GM12878 (cell line): ENCODE data around the gene AHNAK. TPM values are rescaled to one million over a fixed set of nuclear protein-coding genes. Genes with fewer than 3 reads are reported as not detected.

ENCODE experiments used
- CBX3 ChIP-seq: fragments of 200-600 bp; sonication (generic); IDR thresholded peaks from 2 replicates; pipeline ENCODE4 v1.6.1; 2016; ENCODE audit warnings: low read depth, borderline replicate concordance
- DPF2 ChIP-seq: fragments of 450-650 bp; IDR thresholded peaks from 2 replicates; pipeline ENCODE4 v1.6.1; 2017; ENCODE audit warnings: mild to moderate bottlenecking
- ESRRA ChIP-seq: IDR thresholded peaks from 2 replicates; pipeline ENCODE4 v1.6.1; 2012; ENCODE audit warnings: mild to moderate bottlenecking, low read length, improper control_type of control experiment
- HDAC6 ChIP-seq: fragments of 200-600 bp; sonication (generic); IDR thresholded peaks from one replicate; pipeline ENCODE4 v1.8.0; 2017; ENCODE audit warnings: antibody characterized with exemption; ENCODE audit not compliant: unreplicated experiment
- HSF1 ChIP-seq: fragments of 150-350 bp; IDR thresholded peaks from 2 replicates; pipeline ENCODE4 v1.6.1; 2014; ENCODE audit warnings: mild to moderate bottlenecking, low read depth, low read length
- KDM1A ChIP-seq: fragments of 200-600 bp; sonication (generic); IDR thresholded peaks from 2 replicates; pipeline ENCODE4 v1.6.1; 2016; ENCODE audit warnings: borderline replicate concordance
- NFXL1 ChIP-seq: fragments of 450-650 bp; IDR thresholded peaks from 2 replicates; pipeline ENCODE4 v1.6.1; 2017; ENCODE audit warnings: antibody characterized with exemption, mild to moderate bottlenecking, borderline replicate concordance
- NKRF ChIP-seq: fragments of 450-650 bp; conservative IDR thresholded peaks from 2 replicates; pipeline ENCODE4 v1.6.1; 2017; ENCODE audit warnings: mild to moderate bottlenecking, moderate library complexity
- PML ChIP-seq: IDR thresholded peaks from 2 replicates; pipeline ENCODE4 v1.6.1; 2012; ENCODE audit warnings: low read length, inconsistent platforms
- POLR2AphosphoS5 ChIP-seq: IDR thresholded peaks from 2 replicates; pipeline ENCODE4 v1.6.1; 2011; ENCODE audit warnings: mild to moderate bottlenecking, low read length, inconsistent platforms
- POU2F2 ChIP-seq: IDR thresholded peaks from 3 replicates; pipeline ENCODE4 v1.6.1; 2011; ENCODE audit warnings: low read depth, mild to moderate bottlenecking, low read length, borderline replicate concordance
- REST ChIP-seq: IDR thresholded peaks from 2 replicates; pipeline ENCODE4 v1.6.1; 2012; ENCODE audit warnings: mild to moderate bottlenecking, low read depth, low read length
- SP1 ChIP-seq: IDR thresholded peaks from one replicate; pipeline ENCODE4 v1.6.1; 2011; ENCODE audit warnings: low read depth, low read length
- STAT3 ChIP-seq: IDR thresholded peaks from 2 replicates; pipeline ENCODE4 v1.6.1; 2011; ENCODE audit warnings: low read depth, low read length, improper control_type of control experiment
- TBL1XR1 ChIP-seq: IDR thresholded peaks from 2 replicates; pipeline ENCODE4 v1.6.1; 2012; ENCODE audit warnings: low read depth, low read length, improper control_type of control experiment
- WRNIP1 ChIP-seq: IDR thresholded peaks from 2 replicates; pipeline ENCODE4 v1.6.1; 2011; ENCODE audit warnings: low read depth, low read length, improper control_type of control experiment, borderline replicate concordance
- ZNF687 ChIP-seq: fragments of 450-650 bp; IDR thresholded peaks from 2 replicates; pipeline ENCODE4 v1.6.1; 2017; ENCODE audit warnings: mild to moderate bottlenecking, moderate library complexity
- polyA plus RNA-seq, 11 experiments: library from polyadenylated mRNA; depleted of rRNA in 4 of 11; unstranded in 6 of 11; stranded (reverse) in 5 of 11; fragments of >200 nt; fragmentation: Nextera tagmentation in 4 of 11; fragmentation: Illumina TruSeq in 1 of 11; extraction: Ambion mirVana in 4 of 11; extraction: Trizol in 1 of 11; gene quantifications; 1 replicate in 1 of 11; 2 replicates in 10 of 11; pipeline versions ENCODE4 v1.2.1 to v1.2.3, GENCODE V29; 2011 to 2016; ENCODE audit warnings: inconsistent platforms in 2 of 11, missing spikeins in 2 of 11, low read depth in 1 of 11
- total RNA-seq, 4 experiments: library from RNA; depleted of rRNA in 3 of 4; stranded (reverse); fragments of >200 nt in 3 of 4; fragmentation: Illumina TruSeq in 1 of 4; extraction: Trizol in 1 of 4; gene quantifications; 2 replicates each; pipeline versions ENCODE4 v1.2.1 to v1.2.3, GENCODE V29; 2013 to 2021

AHNAK gene
- total and polyA plus RNA-seq, 10 of the 15 experiments (the other 5 are each of a cell fraction or from before 2014, with no cell fraction given), result 0.76 to 90.3 (median 19.4) TPM

- TF ChIP-seq REST, result peak; percentile 63
- peak; percentile 87; the same call in 1 of the 2 replicates for TF ChIP-seq TBL1XR1
- TF ChIP-seq SP1, result peak; percentile 69
- peak; percentile 58; the same call in 1 of the 2 replicates for TF ChIP-seq PML
- TF ChIP-seq POLR2AphosphoS5, result no peak
- TF ChIP-seq NKRF, result peak; percentile 59; the same call in 1 of the 2 replicates
- no peak for TF ChIP-seq CBX3
- no peak for TF ChIP-seq WRNIP1
- TF ChIP-seq HSF1, result no peak
- TF ChIP-seq STAT3, result 0 out of 2 replicates have a peak, but pooled peaks have one; percentile 64
- TF ChIP-seq POU2F2, result peak; percentile 72; the same call in 1 of the 3 replicates
- peak; percentile 66 for TF ChIP-seq ZNF687
- peak; percentile 93 for TF ChIP-seq DPF2
- TF ChIP-seq HDAC6, result no peak
- no peak for TF ChIP-seq NFXL1
- TF ChIP-seq KDM1A, result no peak
- TF ChIP-seq ESRRA, result no peak
Observed at GRCh38 chr11:62555464-62556107, 9.0 kb upstream of the AHNAK start (continued).
